GM19351 (cell line): ENCODE measurements around the gene LZTR1.
A peak's percentile ranks its signal among the peaks of the same experiment; 100 is the strongest.
"Not testable (repeated sequence)": the region's sequence is repeated elsewhere in the genome, so short reads cannot be mapped to it uniquely, and the experiment has no call there.

Experiments used
- ATAC-seq: cut with Tn5 transposase; IDR thresholded peaks from one replicate; pipeline ENCODE4 v1.9.1; 2021; ENCODE audit warnings: mild to moderate bottlenecking, moderate library complexity; ENCODE audit not compliant: unreplicated experiment

The LZTR1 gene

DNA sequence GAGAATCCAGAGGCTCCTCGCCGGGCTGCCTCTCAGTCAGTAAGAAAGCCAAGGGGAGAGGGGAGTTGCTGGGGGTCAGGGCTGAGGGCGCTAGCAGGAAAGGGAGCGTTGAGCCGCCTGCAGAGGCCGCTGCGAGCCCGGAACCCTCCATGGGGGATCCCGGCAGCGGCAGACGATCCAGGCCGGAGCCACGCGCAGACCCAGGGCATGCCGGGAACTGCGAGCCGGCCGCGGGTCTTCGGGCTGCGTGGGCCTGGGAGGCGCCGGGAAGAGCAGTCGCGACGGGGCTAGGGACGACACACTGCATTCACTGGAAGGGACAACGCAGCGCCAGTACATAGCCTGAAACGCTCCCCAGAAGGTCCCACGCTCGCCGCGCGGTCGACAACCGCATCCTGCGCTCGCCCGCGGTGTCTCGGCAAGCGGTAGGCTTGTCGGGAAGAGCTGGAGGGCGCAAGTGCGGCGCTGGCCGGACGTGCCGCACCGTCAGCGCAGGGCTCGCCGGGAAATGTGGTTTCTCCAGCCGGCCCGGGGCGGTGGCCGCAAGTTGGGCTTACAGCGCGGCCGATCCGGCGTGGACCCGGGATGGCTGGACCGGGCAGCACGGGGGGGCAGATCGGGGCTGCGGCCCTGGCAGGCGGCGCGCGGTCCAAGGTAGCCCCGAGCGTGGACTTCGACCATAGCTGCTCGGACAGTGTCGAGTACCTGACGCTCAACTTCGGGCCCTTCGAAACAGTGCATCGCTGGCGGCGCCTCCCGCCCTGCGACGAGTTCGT lies at the start of gene LZTR1:
LZTR1 (plus strand) TSS at position 511 of the 776 bp plus-strand sequence; CDS start at position 586, 75 bp downstream.
- peak; percentile 81 for ATAC-seq

- ATAC-seq, result no peak
Observed at GRCh38 chr22:20933910-20934309, 48.2 kb upstream of the LZTR1 start.

- ATAC-seq, result not testable (repeated sequence)
Observed at GRCh38 chr22:20935049-20935448, 47.0 kb upstream of the LZTR1 start.

DNA sequence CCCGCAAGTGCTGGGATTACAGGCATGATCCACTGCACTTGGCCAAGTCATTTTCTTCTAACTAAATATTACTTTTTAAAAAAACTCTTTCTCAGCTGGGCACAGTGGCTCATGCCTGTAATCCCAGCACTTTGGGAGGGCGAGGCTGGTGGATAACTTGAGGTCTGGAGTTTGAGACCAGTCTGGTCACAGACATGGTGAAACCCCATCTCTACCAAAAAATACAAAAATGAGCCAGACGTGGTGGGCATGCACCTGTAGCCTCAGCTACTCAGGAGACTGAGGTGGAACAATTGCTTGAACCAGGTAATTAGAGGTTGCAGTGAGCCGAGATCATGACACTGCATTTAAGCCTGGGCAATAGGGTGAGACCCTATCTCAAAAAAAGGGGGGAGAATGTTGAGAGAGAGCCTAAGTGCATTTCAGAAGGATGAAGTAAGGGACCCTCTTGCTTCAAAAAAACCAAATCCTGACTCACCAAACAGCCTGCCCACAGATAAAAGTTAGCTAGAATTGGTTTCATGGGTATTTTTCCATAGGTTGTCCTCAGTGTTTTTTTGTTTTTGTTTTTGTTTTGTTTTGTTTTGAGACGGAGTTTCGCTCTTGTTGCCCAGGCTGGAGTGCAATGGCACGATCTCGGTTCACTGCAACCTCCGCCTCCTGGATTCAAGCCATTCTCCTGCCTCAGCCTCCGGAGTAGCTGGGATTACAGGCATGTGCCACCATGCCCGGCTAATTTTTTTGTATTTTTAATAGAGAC lies 46.1 kb upstream of the LZTR1 start:
- ATAC-seq, result not testable (repeated sequence)

DNA sequence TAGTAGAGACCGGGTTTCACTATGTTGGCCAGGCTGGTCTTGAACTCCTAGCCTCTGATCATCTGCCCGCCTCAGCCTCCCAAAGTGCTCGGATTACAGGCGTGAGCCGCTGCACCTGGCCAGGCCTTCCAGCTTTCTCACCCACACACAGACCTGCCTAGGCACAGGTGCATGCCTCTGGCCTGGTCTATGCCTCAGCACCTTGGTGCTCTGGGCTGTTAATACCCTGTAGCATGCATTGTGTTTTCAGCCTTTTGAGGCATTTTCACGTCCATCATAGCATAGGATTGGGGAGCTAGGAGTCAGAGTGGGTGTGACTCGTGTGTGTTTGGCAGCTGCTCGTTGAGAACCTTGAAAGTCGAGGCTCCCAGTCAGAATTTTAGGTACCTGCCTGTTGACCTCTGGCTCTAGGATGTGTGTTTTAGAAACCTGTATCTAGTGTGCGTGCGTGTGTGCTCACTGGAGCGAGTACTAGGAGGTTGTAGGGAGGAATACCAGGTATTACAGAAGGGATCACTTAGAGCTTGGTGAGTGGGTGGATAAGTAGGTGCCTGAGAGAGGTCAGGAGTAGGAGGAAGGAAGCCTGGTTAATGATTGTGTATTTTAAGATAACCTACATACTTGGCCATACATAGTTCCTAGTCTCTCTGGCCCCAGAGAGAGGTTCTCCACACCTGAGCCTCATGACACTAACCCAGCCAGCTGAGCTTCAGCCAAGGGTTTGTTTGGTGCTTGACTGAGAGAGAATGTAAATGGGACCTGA lies 44.9 kb upstream of the LZTR1 start:
- no peak for ATAC-seq

DNA sequence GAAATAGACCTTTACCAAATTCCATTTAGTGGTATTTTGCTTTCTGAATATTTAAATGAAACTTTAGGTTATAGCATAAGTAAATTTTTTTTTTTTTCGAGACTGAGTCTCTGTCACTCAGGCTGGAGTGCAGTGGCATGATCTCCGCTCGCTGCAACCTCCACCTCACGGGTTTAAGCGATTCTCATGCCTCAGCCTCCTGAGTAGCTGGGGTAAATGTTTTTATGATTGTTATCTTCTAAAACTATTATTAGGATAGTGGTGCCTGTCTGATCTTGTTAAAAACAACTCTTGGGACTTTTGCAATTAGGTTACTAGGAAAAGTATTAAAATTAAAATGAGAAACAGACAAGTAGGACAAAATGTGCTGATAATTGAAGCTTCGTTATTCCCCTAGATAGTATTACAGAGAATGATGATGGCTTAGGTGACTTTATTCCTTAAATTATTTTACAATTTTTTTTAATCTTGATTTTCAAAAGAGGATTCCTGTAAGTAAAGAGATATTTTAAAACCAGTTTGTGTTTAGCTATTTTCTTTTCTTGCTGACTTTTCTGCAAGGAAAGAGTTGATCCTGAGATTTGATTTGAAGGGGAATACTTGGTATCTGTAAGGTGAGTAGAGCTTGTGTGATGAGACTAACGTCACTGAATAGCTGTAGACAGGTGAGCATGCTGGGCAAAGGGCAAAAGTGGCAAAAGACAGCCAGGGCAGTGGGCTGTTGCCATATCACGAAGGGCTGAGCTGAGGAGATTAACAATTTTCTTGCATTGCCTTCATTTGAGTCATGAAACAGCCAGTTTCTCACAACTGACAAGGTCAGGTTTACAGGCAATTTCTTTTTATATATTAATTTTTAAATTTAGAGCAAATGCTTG lies 44.1 kb upstream of the LZTR1 start:
- ATAC-seq, result no peak

GRCh38 chr22:20939457-20940185 lies 42.5 kb upstream of the LZTR1 start:
- ATAC-seq, result not testable (repeated sequence)

DNA sequence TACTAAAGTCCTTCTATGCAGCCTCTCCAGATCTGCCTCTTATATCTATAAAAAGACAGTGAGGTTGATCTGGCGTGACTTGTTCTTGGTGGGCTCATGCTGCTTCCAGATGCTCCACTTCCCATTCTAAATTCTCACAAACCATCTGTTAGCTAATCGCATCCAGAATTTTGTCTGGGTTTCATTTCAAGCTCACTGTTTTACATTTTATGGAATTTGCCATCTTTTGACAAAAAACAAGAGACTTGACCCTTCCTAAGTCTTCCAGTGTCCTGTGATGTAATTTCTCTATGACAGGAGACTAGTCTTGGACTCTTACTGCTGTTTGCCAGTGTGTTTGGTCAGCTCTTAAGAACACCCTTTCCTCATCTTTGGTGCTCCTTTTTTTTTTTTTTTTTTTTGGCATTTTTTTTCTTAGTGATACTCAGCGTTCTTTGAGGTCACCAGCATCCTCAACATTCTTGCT lies 41.9 kb upstream of the LZTR1 start:
- ATAC-seq, result no peak

GRCh38 chr22:20940904-20941385 lies 41.2 kb upstream of the LZTR1 start:
- no peak for ATAC-seq

- not testable (repeated sequence) for ATAC-seq
Observed at GRCh38 chr22:20942203-20942902, 39.7 kb upstream of the LZTR1 start.

- no peak for ATAC-seq
Observed at GRCh38 chr22:20943104-20943933, 38.8 kb upstream of the LZTR1 start.

DNA sequence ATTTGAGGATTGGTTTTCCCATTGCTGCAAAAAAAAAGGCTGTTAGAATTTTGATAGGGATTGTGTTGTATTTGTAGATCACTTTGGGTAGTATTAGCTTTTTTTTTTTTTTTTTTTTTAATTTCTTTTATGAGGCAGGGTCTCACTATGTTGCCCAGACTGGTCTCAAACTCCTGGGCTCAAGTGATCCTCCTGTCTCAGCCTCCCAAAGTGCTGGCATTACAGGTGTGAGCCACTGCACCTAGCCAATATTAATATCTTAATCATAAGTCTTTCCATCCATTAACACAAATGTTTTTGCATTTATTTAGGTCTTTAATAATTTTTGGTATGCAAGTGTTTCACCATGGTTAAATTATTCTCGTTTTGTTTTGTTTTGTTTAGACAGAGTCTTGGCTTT lies 38.1 kb upstream of the LZTR1 start:
- ATAC-seq, result no peak

- no peak for ATAC-seq
Observed at GRCh38 chr22:20945578-20945934, 36.5 kb upstream of the LZTR1 start.

- no peak for ATAC-seq
Observed at GRCh38 chr22:20946080-20946986, 35.8 kb upstream of the LZTR1 start.

GRCh38 chr22:20946991-20947390 lies 35.1 kb upstream of the LZTR1 start:
- ATAC-seq, result no peak

DNA sequence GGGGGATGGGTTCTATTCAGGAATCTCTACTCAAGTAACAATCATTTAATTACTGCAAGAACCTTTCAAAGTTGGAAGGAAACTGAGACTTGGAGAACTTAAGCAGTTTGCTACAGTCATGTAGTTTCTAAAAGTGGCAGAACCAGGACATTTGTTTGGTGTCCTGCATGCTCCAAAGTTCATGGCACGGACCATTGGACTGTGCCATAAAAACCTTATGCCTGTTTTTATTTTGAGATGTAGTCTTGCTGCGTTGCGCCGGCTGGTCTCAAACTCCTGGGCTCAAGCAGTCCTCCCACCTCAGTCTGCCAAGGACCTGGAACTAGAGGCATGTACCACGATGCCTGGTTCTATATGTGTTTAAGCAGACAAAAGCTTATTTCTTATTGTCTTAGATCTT lies 33.6 kb upstream of the LZTR1 start:
- ATAC-seq, result no peak

GRCh38 chr22:20948989-20949388 lies 33.1 kb upstream of the LZTR1 start:
- no peak for ATAC-seq
